H1 (cell line): ENCODE data around the gene ATF7IP. TPM values are rescaled to one million over a fixed set of nuclear protein-coding genes. Genes with fewer than 3 reads are reported as not detected.

Experiments
- CEBPB ChIP-seq: IDR thresholded peaks from 2 replicates; pipeline ENCODE4 v1.6.1; 2012; ENCODE audit warnings: low read depth, low read length
- CHD7 ChIP-seq: fragments of 300-600 bp; sonication (generic); IDR thresholded peaks from 2 replicates; pipeline ENCODE4 v1.7.1; 2012; ENCODE audit warnings: low read length, moderate library complexity, mild to moderate bottlenecking, inconsistent platforms; ENCODE audit not compliant: insufficient replicate concordance
- EP300 ChIP-seq, 2 experiments: IDR thresholded peaks; 1 replicate in 1 of 2; 2 replicates in 1 of 2; pipeline ENCODE4 v1.6.1; 2011 to 2012; ENCODE audit warnings: low read depth in 2 of 2, low read length in 2 of 2, mild to moderate bottlenecking in 2 of 2, borderline replicate concordance in 1 of 2, inconsistent platforms in 1 of 2, moderate library complexity in 1 of 2
- RNF2 ChIP-seq: fragments of 200-900, 300-1000 bp; sonication (generic); IDR thresholded peaks from 2 replicates; pipeline ENCODE4 v1.7.1; 2016; ENCODE audit warnings: borderline replicate concordance, low read depth, mild to moderate bottlenecking, antibody characterized with exemption, low read length; ENCODE audit not compliant: poor library complexity, severe bottlenecking; ENCODE audit errors: missing control alignments
- SAP30 ChIP-seq: fragments of 300-600 bp; sonication (generic); IDR thresholded peaks from 2 replicates; pipeline ENCODE4 v1.7.1; 2012; ENCODE audit warnings: low read length, moderate library complexity, mild to moderate bottlenecking, inconsistent platforms; ENCODE audit not compliant: insufficient read depth, insufficient replicate concordance
- SIN3A ChIP-seq, 2 experiments: IDR thresholded peaks in 1 of 2; conservative IDR thresholded peaks in 1 of 2; 2 replicates each; pipeline ENCODE4 v1.6.1; 2011 to 2012; ENCODE audit warnings: low read length in 2 of 2, improper control_type of control experiment in 1 of 2, low read depth in 1 of 2, mild to moderate bottlenecking in 1 of 2
- ZNF274 ChIP-seq: IDR thresholded peaks from 2 replicates; pipeline ENCODE4 v1.7.0; 2012; ENCODE audit warnings: low read length, borderline replicate concordance; ENCODE audit errors: extremely low read depth
- polyA plus RNA-seq, 7 experiments: library from polyadenylated mRNA; depleted of rRNA in 3 of 7; stranded (reverse) in 5 of 7; unstranded in 2 of 7; fragments of >200 nt in 5 of 7; fragments of 200-250 nt in 2 of 7; gene quantifications; 1 replicate in 5 of 7; 2 replicates in 1 of 7; 4 replicates in 1 of 7; pipeline versions ENCODE4 v1.2.1 to v1.2.3, GENCODE V29; 2011 to 2013; ENCODE audit warnings: missing spikeins in 2 of 7, mixed read lengths in 2 of 7
- total RNA-seq: library from RNA; stranded (reverse); fragmentation: NEBNext Ultra II Directional; extraction: Animal tissue kit (Norgen Biotek cat#: 25700); gene quantifications from 2 replicates; pipeline ENCODE4 v1.2.1, GENCODE V29; 2021

Gene ATF7IP
- total and polyA plus RNA-seq, 2 of the 8 experiments (the other 6 are each of a cell fraction or from before 2014, with no cell fraction given): 34.2 to 148 TPM

GRCh38 chr12:14548609-14549008, 183.1 kb downstream of the ATF7IP start (continued):
- TF ChIP-seq SAP30: no peak
- no peak for TF ChIP-seq CEBPB
- no peak for TF ChIP-seq EP300 (IDR thresholded peaks at IDR 0.05; ENCODE audit: borderline replicate concordance in 1 of 2, low read depth in 2 of 2, low read length in 2 of 2)
- no peak for TF ChIP-seq RNF2
- TF ChIP-seq SIN3A (conservative IDR thresholded peaks at IDR 0.05 in 1 of 2, IDR thresholded peaks at IDR 0.05 in 1 of 2; ENCODE audit: low read depth in 1 of 2, low read length in 2 of 2): no peak
- TF ChIP-seq ZNF274: no peak
- no peak for TF ChIP-seq CHD7
- TF ChIP-seq, all 59 proteins: peak for 0
